Mononuclear cell (primary cell): ENCODE measurements around the gene PAQR7. TPM values are rescaled to one million over a fixed set of nuclear protein-coding genes. Genes with fewer than 3 reads are reported as not detected.
"Not testable (repeated sequence)": the region's sequence is repeated elsewhere in the genome, so short reads cannot be mapped to it uniquely, and the experiment has no call there.

Experiments
- H3K27me3 ChIP-seq: 2 replicates; pipeline ENCODE4 v1.6.0; 2011; ENCODE audit warnings: low read length, control low read depth; ENCODE audit not compliant: insufficient read depth
- H3K4me1 ChIP-seq: 2 replicates; pipeline ENCODE4 v1.5.1; 2011; ENCODE audit warnings: mild to moderate bottlenecking, low read length, control low read depth; ENCODE audit not compliant: insufficient read depth
- H3K4me3 ChIP-seq: 2 replicates; pipeline ENCODE4 v1.5.1; 2011; ENCODE audit warnings: mild to moderate bottlenecking, low read length, moderate library complexity
- H3K9me3 ChIP-seq: 2 replicates; pipeline ENCODE4 v1.5.1; 2011; ENCODE audit warnings: low read depth, mild to moderate bottlenecking, control low read depth, low read length
- total RNA-seq: library from RNA; depleted of rRNA; stranded (reverse); fragments of >200 nt; gene quantifications from one replicate; pipeline ENCODE4 v1.2.3, GENCODE V29; 2012

Gene PAQR7
- total RNA-seq, 1 donor: 3.5 TPM

GRCh38 chr1:25856856-25857255 is 18.7 kb downstream of the PAQR7 start:
- Histone ChIP-seq H3K4me3 (no peak overlapping the region), H3K9me3 (no peaks in the 10 kb centered on the region), H3K27me3 (no peaks in the 10 kb centered on the region), H3K4me1 (peaks cover 33% of the 10 kb centered on the region)

GRCh38 chr1:25854554-25854953 is 21.0 kb downstream of the PAQR7 start:
- Histone ChIP-seq H3K27me3 (no peaks in the 10 kb centered on the region), H3K9me3 (no peaks in the 10 kb centered on the region), H3K4me3 (no peak overlapping the region), H3K4me1 (peaks cover 10% of the 10 kb centered on the region)

DNA sequence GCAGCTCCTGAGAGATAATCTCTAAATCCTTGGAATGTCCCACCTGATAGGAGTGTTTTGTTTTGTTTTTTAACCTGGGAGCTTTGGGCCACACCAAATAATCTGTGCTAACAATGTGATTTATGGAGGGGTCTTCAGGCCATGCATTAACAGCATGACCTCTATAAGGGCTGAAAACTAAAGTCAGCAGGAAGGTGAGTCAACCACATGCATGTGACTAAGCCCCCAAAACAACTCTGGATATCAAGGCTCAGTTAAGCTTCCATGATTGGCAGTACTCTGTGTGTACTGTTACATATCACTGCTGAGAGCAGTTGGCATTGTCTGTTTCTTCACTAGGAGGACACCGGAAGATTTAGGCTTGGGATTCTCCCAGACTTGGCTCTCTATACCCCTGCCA is 27.0 kb downstream of the PAQR7 start:
- Histone ChIP-seq H3K27me3 (no peaks in the 10 kb centered on the region), H3K4me1 (peaks cover 4% of the 10 kb centered on the region), H3K4me3 (no peak overlapping the region), H3K9me3 (no peaks in the 10 kb centered on the region)

GRCh38 chr1:25847929-25848328 is 27.6 kb downstream of the PAQR7 start:
- Histone ChIP-seq H3K4me1 (peaks cover 4% of the 10 kb centered on the region), H3K4me3 (no peak overlapping the region), H3K9me3 (no peaks in the 10 kb centered on the region), H3K27me3 (no peaks in the 10 kb centered on the region)

- Histone ChIP-seq H3K4me1 (peaks cover 4% of the 10 kb centered on the region), H3K4me3 (no peak overlapping the region), H3K9me3 (no peaks in the 10 kb centered on the region), H3K27me3 (no peaks in the 10 kb centered on the region)
Observed at GRCh38 chr1:25845664-25846063, 29.8 kb downstream of the PAQR7 start.

GRCh38 chr1:25844536-25845337 is 30.8 kb downstream of the PAQR7 start:
- H3K4me3 ChIP-seq: no peak overlapping the region
- no peaks in the 10 kb centered on the region for H3K9me3 ChIP-seq
- peaks cover 4% of the 10 kb centered on the region for H3K4me1 ChIP-seq
- H3K27me3 ChIP-seq: no peaks in the 10 kb centered on the region

- H3K4me3 ChIP-seq: no peak overlapping the region
- peaks cover 4% of the 10 kb centered on the region for H3K4me1 ChIP-seq
- H3K27me3 ChIP-seq: no peaks in the 10 kb centered on the region
- no peaks in the 10 kb centered on the region for H3K9me3 ChIP-seq
Observed at GRCh38 chr1:25843483-25843882, 32.0 kb downstream of the PAQR7 start.

- H3K27me3 ChIP-seq, H3K4me1 ChIP-seq, H3K4me3 ChIP-seq, H3K9me3 ChIP-seq: not testable (repeated sequence)
Observed at GRCh38 chr1:25839808-25840207, 35.7 kb downstream of the PAQR7 start.

DNA sequence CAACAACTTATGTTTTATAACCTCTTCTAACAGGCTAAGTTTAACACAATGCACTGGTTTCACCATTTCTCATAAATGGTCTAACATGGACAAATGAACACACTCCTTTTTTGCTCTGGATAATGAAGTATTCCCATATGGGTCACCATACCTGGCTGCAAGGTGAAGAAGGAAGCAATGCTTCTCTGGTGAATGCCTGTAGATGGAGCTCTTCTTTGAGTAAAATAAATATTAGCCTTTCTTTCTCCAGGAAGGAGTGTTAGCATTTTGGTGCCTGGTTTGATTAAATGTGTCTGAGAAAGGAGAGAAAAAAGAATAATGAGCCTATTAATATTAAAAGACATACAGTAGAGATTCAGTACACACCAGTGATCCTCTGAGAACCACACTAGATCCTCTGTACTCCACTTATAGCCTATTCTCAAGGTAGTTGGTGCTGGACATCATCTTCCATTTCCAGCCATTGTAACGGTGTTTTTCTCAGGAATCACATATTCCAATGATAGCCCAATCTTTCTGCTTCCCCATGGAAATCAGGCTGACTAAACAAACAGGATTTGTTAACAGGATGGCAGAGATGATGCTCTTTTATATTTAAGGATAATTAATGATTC is 38.1 kb downstream of the PAQR7 start:
- Histone ChIP-seq H3K4me1 (no peaks in the 10 kb centered on the region), H3K27me3 (no peaks in the 10 kb centered on the region), H3K4me3 (no peak overlapping the region), H3K9me3 (no peaks in the 10 kb centered on the region)

GRCh38 chr1:25836695-25837094 is 38.8 kb downstream of the PAQR7 start:
- no peaks in the 10 kb centered on the region for H3K27me3 ChIP-seq
- no peak overlapping the region for H3K4me3 ChIP-seq
- no peaks in the 10 kb centered on the region for H3K9me3 ChIP-seq
- no peaks in the 10 kb centered on the region for H3K4me1 ChIP-seq

- Histone ChIP-seq H3K27me3 (no peaks in the 10 kb centered on the region), H3K9me3 (no peaks in the 10 kb centered on the region), H3K4me1 (no peaks in the 10 kb centered on the region), H3K4me3 (no peak overlapping the region)
Observed at GRCh38 chr1:25834894-25835293, 40.6 kb downstream of the PAQR7 start.

GRCh38 chr1:25833158-25833557 is 42.4 kb downstream of the PAQR7 start:
- Histone ChIP-seq H3K4me3 (no peak overlapping the region), H3K9me3 (no peaks in the 10 kb centered on the region), H3K27me3 (no peaks in the 10 kb centered on the region), H3K4me1 (no peaks in the 10 kb centered on the region)

GRCh38 chr1:25832336-25833037 is 43.0 kb downstream of the PAQR7 start:
- no peak overlapping the region for H3K4me3 ChIP-seq
- no peaks in the 10 kb centered on the region for H3K27me3 ChIP-seq
- no peaks in the 10 kb centered on the region for H3K9me3 ChIP-seq
- no peaks in the 10 kb centered on the region for H3K4me1 ChIP-seq

DNA sequence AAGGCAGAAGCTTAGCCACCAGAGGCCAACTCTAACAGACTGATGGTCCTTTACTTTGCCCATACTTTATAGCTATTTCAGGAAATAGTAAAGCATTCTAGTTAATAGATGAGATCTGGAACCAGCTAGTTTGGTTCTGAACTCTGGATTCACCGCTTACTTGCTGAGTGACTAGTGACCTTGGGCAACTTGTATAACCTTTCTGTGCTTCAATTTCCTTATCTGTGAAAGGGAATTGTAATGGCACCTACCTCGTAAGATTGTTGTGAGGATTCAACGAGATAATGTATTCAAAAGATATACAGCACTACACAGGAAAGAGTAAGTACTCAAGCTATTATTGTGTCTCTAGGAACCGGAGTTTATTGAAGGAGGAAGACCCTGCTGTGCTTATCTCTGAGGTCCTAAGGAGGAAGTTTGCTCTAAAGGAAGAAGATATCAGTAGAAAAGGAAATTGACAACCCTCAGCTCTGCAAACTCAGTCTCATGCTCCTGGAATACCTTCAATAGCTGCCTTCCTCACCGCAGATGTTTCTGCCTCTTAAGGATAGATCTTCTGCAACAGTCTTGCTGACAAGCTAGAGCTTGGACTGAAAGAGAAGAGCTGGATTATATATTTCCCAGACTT is 43.8 kb downstream of the PAQR7 start:
- no peaks in the 10 kb centered on the region for H3K9me3 ChIP-seq
- H3K4me1 ChIP-seq: no peaks in the 10 kb centered on the region
- H3K27me3 ChIP-seq: no peaks in the 10 kb centered on the region
- H3K4me3 ChIP-seq: no peak overlapping the region

DNA sequence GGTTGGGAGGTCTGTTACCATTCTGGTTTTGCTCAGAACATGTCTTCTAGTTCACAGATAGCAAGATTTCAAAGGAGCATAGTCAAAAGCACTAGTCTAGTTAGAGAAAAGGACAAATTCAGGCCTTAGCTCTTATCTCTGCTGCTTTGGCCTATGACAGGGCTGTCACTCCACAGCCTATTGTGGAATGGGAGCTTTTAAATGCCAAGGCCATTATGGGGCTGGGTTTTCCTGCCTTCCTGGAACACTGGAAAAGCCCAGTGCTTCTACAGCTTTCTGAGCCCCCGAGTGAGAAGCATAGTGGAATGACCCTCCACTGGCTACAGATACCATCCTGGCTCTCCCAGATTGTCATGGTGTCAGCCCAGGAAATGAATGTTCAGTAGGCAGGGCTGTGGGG is 46.5 kb downstream of the PAQR7 start:
- Histone ChIP-seq H3K27me3 (no peaks in the 10 kb centered on the region), H3K4me3 (no peak overlapping the region), H3K9me3 (no peaks in the 10 kb centered on the region), H3K4me1 (no peaks in the 10 kb centered on the region)
